NCI-H1048 (cell line): Measurements from ENCODE around the gene ZNF691.
"Not testable (repeated sequence)": the region's sequence is repeated elsewhere in the genome, so short reads cannot be mapped to it uniquely, and the experiment has no call there.

Experiments used
- DNase-seq: peaks from one replicate; lab custom pipeline; 2025; lab: John Stamatoyannopoulos, UW

The ZNF691 gene

DNA sequence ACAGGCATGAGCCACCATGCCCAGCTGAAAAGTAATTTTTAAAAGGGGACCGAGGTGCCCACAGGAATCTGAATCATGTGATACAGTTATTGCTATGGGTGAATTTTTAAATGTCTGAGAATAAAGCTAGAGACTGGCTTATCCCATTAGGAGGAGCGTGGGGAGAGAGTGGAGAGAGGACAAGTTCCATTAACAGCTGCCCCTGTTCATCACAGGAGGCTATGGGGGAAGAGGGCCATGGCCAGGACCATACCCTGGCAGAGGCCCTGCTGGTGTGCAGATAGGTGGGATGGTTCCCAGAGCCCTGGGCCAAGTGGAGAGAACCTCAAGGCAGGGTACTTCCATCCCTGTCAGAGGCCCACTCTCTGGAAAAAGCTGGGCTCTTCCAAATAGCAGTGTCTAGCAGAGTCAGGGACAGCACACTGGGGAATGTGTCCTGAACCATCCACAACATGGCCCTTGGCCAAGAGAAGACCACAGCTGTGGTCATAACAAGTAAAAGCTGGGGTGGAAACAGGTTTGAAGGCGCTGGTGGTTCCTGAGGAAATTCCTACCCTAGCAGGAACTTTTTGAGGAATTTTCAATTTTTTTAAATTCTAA is 13.7 kb upstream of the ZNF691 start:
- no peak for DNase-seq

DNA sequence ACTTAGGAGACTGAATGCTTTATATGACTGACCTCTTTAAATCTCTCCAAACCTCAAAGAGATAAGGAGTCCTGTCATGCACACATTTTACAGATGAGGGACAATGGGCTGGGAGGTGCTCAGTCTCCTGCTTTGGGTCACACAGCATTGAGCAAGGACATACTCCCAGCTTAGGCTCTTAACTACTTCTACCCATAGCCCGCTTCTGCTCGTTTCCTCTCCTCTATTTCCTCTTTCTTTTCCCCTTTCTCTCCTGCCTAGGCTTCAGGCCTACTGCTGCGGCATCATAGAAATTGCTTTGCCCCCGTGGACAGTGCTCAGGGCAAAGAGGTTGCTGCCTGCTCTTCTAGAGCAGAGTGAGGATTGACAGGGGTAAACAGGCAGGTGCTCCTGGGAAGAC is 12.4 kb upstream of the ZNF691 start:
- DNase-seq = no peak

DNA sequence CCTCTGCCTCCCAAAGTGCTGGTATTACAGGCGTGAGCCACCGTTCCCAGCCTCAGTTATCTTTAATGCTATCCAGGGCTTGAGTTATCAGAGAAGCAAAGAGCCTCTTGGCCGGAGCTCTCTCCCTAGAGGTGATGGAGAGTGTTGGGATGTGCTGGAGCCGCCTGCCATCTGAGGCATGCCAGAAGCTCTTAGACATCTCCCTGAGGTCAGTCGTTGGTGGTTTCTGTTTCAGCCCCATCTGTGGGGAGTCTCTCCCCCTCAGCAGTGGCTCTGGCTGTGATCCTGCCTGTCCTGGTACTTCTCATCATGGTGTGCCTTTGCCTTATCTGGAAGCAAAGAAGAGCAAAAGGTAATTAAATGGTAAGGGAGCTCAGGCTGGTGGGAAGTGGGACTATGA is 11.6 kb upstream of the ZNF691 start:
- no peak for DNase-seq

DNA sequence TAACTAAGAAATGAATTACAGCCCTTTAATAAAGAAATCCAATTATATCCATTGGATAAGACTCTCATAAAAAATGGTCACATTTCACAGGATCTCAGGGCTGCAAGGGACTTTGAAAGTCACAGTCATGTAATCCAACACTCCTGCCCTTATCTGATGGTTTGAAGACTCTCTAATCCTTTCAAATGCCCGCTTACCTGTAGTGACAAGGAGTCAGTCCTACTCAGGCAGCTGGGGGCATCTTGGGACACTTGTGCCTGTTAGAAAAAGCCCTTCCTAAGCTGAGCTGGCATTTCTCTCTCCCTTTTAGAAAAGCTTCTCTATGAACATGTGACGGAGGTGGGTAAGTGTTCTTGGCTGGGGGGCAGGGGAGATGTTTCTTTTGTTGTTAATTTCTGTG is 11.0 kb upstream of the ZNF691 start:
- DNase-seq = no peak

DNA sequence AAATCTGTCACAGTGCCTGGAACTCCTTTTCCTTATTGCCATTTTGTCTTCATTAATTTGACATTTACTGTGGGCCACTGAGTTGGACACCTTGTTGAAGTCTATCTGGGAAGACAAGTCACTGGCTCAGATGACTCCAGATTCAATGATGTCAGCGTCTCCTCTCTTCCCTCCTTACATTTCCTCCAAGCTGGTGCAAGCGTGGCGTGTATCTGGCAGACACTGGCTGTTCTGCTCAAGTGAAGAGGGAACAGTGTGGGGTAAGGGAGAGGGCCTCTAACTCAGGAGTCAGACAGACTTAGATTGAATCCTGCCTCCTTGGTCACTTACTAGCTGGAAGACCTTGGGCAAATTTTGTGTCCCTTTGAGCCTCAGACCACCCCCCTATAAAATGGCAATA is 8.7 kb upstream of the ZNF691 start:
- DNase-seq = no peak

DNA sequence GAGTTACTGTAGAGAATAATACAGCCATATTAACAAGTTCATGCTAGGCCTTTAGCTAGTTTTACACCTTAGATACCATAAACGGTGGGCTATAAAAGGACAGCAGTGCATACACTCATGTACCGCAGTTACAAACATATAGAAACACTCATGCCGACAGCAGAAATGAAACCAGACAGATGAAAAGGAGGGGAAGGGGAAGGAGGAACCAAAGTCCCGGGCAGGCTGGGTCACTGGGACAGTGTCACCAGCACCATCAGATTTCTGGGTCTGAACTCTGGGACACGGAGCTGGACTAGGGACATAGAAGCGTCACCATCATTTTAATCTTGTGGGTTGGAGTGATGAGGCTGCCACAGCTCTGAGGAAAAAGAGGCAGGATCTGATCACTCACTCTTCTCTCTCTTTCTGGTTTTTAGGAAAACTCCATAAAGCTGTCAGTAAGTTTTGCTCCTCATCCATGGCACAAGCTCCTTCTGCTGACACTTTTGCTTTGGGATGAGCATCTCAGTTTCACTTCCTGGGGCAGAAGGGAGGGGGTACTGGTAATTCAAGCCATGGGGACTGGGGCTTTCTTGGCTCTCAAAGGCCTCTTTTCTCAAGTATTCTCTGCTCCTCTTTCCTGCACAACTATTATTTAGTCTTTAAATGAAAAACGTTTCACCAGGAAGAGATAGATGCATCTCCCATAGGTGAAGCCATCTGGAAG is 7.8 kb upstream of the ZNF691 start:
- no peak for DNase-seq

DNA sequence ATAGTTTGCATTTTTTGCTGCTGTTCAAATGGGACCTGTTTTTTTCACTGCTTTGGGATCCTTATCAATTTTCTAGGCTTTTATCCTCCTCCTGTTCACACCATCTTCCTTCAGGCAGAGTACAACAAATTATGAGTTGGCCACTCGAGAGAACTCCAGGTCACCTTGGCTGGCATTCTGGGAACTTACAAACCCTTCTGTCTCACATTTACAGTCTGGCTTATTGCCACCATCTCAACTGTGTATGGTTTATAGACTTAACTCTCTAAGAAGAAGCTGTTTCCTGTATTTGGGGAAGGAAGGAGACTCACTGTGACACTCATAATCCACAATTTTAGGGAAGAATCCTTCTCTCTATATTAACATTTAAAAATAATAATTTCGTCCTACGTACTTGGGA is 5.4 kb upstream of the ZNF691 start:
- no peak for DNase-seq

DNA sequence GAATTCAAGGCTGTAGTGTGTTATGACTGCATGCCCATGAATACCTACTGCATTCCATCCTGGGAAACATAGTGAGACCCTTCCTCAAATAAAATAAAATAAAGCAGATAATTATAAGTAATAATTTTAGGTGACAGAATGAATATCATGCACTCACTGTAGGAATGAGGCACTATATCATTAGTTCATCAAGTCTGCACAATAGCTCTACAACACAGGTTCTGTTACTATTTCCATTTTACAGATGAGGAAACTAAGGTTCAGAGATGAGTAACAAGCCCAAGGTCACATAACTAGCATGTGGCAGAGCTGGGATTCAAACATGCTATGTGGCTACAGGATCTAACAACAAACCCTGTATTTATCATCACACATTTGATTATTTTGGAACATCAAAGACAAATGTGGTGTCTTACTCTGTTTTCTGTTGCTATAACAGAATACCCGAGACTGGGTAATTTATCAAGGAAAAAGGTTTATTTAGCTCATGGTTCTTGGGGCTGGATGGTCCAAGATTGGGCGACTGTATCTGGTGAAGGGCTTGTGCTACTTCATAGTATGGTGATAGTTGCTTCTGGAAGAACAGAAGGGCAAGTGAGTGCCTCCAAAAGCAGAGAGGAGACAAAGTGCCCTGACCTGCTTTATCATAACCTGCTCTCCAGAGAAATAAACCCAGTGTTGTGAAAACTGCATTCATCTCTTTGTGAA is 4.8 kb upstream of the ZNF691 start:
- DNase-seq = no peak

DNA sequence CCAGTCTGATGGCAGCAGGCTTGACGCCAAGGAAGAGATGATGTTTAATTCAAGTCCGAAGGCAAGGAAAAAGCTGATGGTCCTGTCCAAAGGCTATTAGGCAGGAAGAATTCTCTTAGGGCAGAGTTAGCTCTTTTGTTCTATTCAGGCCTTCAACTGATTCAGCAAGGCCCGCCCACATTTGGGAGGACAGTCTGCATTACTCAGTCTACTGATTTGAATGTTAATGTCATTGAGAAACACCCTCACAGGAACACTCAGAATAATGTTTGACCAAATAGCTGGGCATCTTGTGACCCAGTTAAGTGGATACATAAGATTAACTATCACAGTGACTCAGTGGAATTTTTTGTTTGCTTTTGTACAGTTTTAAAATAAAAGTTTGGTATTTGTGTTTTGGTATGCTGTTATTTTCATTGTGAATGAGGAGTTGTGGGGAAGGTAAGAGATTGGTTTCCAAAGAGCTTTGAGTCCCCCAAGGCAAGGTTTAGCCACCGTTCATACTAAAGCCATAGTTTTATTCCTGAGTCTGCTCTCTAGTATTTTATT is 1.7 kb upstream of the ZNF691 start:
- DNase-seq = no peak

DNA sequence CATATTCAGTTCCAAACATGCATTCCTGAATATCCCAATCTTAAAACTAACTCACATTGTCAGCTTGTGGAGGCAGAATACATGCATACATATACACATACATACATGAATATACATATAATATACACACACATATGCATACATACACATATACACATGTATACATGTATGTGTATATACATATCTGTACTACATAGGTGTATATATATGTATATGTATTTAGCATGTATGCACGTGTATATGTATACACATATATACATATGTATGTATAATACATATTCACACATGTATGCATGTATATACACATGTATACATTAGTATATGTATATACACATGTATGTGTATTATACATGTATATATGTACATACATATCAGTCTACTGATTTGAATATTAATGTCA is 1.2 kb upstream of the ZNF691 start:
- DNase-seq = no peak

DNA sequence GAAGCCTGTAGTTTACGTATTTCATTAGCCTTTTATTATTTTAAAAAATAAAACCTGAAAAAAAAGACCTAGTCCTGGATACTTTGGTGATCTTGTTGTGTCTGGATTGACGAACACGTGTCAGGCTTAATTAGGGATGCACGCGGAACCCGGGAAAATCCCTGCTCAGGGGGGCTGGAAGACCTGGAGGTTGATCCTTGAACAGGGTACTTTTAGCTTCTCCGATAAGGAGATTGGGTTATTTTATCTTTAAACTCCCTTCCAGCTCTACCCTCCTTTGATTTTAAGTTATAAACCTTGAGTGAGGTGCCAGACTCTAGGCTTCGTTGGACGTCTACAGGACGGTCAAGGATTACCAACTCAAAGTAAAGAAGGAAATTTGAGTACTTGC is 552 bp upstream of the ZNF691 start:
- DNase-seq = no peak

DNA sequence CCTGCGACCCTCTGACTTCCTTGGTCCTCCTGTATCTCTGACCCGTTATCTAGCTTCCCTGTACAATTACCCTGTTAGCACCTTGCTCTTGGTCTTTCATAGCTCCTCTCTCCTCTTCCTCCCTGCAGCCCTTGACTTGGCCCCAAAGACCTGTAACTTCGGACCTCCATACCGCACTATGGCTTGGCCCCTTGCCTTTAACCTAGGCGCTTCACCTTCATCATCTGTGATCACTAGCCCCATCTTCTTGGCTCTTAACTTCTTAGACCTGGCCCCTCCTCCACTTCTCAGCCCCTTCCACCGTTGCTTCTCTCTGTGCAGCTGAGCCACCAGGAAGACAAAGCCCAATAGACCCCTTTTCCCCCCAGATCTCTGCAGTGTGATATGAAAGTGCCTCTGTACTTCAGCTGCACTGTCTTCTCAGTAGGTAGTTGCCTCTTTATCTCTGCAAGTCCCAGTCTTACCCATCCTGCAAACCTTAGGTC is 740 bp downstream of the ZNF691 start:
- DNase-seq = no peak

DNA sequence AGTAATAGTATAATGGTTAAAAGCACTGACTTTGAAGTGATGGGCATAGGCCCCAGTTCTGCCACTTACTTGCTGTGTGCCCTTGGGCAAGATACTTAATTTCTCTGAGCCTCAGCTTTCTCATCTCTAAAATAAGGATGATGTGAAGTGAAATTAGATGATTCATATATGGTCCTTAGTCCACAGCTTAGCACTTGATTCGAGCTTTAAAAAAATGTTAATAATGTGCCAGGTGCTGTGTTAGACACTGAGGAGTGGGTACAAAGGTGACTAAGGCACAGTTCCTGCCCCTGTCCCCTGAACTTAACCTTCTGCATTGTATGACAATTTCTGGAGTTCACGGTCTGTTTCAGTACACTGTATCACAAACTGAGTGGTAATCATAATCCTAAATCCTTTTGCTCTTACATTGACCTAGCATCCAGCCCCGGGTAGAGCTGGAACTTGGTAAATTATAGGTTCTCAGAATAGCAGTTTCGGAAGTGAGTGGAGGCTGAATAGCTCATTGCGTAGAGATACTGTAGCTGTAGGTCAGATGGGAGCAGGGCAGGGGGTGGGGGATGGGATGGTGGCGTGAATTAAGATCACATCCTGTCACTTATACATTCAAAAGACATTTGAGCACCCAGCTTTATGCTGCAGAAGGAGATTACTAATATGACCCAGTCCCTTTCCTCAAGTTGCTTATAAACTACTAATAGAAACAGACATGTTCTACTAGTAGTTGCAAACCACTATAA is 1.5 kb downstream of the ZNF691 start:
- no peak for DNase-seq

DNA sequence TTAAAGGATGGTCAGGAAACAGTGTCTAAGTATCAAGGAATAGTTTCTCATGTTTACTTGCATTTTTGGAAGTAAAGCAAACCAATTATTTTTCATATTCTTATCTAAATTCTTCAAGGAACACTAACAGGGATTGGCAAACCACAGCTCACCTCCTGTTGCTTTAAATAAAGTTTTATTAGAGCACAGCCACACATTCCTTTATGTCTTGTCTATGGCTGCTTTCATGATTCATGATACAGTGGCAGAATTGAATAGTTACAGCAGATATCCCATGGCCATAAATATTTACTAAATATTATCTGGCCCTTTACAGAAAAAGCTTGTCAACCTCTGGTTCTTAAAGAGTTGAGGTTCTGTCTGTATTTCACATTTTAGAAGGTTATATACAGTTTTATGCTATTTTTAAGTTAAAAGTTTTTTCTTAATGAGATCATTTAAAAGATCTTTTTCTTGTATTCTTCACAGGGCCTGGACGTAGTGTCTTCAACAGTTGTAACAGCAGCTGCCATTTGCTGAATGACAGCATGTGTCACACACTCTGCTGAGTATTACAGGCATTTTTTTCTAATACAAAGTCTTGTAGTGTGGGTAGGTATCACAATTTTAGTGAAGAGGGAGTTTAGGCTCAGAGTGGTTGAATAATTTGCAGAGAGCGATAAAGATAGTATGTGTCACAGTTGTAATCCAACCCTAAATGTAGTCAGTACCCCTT is 2.6 kb downstream of the ZNF691 start:
- DNase-seq = no peak

DNA sequence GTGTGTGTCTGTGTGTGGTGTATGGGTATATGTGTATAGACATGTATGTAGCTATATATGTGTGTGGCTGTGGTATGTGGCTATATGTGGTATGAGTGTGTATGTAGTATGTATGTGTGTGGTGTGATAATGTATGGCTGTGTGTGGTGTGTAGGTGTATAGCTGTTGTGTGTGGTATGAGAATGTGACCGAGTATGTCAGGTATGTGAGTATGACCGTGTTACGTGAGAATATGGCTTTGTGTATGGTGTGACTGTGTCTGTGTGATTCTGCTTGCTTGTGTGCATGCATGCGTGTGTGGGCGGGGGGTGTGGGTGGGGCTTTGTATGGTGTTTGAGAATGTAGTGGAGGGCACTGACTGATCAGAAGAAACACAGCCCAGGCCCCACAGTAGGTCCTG is 3.5 kb downstream of the ZNF691 start:
- DNase-seq = no peak

DNA sequence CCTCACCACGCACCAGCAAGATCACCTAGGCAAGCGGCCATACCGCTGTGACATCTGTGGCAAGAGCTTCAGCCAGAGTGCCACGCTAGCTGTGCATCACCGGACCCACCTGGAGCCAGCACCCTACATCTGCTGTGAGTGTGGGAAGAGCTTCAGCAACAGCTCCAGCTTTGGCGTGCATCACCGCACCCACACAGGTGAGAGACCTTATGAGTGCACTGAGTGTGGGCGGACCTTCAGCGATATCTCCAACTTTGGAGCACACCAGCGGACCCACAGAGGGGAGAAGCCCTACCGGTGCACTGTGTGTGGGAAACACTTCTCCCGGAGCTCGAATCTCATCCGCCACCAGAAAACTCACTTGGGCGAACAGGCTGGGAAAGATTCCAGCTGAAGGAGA is 5.0 kb downstream of the ZNF691 start:
- DNase-seq = no peak

DNA sequence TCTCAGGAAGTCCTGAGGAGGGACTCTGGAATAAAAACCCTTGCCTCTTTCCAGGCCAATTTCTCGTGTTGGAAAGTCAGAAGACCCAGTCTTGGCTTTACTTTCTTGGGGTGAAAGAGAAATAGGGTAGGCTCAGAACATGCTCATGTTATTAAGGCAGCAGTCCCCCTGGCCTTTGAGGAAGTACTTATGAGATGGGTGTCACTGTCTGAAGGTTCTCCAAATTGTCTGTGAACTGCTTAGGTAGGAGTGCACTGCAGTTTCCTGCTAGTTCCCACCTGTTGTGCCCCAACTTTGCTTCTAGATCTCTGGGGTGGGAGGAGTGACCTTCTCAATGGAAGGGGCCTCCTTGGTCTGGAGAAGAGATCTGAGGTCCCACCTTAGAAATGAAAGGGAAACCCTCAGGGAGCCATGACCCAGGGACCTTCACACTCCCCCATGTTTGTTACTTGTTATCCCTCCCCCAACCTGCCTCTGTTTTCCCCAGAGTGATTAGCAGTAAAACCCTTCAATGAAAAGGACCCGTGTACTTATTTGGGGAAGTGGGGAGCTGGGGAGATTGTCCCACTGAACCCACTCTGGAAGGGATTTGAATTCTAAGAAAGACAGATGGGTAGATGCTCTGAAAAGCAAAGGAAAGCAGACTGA is 5.7 kb downstream of the ZNF691 start:
- DNase-seq = no peak

DNA sequence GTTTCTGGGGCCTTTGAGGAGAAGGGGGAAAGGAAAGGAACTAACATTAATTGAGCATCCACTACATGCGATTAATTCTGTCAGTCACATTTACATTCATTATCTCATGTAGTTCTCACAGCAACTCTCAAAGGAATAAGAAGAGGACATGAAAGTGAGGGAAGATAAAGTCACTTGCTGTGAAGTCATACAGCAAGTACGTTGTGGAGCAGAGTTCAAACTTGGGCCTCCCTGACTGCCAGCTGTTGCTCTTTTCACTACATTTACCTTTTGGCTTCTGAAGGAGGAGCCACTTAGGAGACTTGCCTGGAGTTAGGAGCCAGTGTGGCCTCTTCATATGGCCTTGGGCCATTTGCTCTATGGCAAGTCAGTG is 6.2 kb downstream of the ZNF691 start:
- no peak for DNase-seq

DNA sequence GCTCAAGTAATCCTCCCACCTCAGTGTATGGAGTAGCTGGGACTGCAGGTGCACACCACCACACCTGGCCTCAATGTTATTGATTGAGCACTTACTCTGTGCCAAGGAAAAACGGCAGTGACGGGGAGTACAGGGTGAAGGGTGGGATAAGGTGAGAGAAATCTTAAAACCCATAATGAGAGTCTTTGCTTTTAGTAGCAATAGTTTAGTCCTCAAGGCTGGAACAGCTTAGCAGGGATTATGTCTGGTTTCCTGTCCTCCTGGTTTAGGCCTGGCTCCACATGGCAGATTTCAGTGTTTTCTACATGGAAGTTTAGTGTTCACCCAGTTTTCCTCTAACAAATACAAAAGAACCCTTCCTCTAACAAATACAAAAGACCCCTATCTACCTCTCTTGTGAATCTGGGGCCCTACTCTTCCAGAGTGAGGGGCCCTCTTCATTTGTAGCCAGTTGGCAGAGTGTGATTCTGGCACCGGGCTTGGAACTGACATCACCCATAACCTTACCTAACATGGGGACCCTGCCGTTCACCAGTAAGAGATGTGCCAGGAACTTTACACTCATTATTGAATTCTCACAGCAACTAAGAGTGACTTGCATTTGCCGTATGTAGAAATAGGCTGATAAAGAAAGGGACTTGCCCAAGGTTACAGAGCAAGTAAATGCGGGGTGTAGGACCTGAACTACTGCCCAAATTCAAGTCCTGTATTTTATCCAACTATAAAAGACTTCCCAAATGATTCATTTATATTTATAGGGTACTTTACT is 6.9 kb downstream of the ZNF691 start:
- DNase-seq = no peak

DNA sequence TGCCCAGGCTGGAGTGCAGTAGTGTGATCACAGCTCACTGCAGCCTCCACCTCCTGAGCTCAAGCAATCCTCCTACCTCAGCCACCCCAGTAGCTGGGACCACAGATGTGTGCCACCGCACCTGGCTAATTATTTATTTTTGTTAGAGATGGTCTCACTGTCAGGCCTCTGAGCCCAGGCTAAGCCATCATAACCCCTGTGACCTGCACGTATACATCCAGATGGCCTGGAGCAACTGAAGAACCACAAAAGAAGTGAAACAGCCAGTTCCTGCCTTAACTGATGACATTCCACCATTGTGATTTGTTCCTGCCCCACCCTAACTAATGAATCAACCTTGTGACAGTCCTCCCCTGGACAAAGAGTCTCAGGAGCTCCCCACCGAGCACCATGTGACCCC is 10.1 kb downstream of the ZNF691 start:
- not testable (repeated sequence) for DNase-seq

DNA sequence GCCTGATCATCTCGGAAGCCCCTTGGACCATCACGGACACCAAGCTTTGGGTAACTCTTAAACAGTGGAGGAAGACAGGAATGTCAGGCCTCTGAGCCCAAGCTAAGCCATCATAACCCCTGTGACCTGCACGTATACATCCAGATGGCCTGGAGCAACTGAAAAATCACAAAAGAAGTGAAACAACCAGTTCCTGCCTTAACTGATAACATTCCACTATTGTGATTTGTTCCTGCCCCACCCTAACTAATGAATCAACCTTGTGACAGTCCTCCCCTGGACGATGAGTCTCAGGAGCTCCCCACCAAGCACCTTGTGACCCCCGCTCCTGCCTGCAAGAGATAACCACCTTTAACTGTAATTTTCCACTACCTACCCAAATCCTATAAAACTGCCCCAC is 13.0 kb downstream of the ZNF691 start:
- DNase-seq = not testable (repeated sequence)
